SU-DHL-6 (cell line): ENCODE data around the gene NELFB.
A peak's percentile ranks its signal among the peaks of the same experiment; 100 is the strongest.

ENCODE experiments used
- H2AFZ ChIP-seq: fragments of 200-600 bp; sonication (generic); 2 replicates; pipeline ENCODE4 v1.6.1; 2014; ENCODE audit warnings: low read depth, mild to moderate bottlenecking, moderate library complexity, mixed read lengths, antibody characterized with exemption, low read length; ENCODE audit not compliant: severe bottlenecking
- H3F3A ChIP-seq: fragments of 200-600 bp; shearing (Covaris generic); 2 replicates; pipeline ENCODE4 v1.6.0; 2016; ENCODE audit warnings: antibody characterized with exemption, mild to moderate bottlenecking; ENCODE audit not compliant: insufficient read depth
- H3K27ac ChIP-seq: fragments of 200-600 bp; sonication (generic); 2 replicates; pipeline ENCODE4 v1.5.1; 2016; ENCODE audit warnings: low read depth, mild to moderate bottlenecking, low read length, moderate library complexity, mixed read lengths
- H3K27me3 ChIP-seq: fragments of 200-600 bp; sonication (generic), shearing (Covaris generic); 2 replicates; pipeline ENCODE4 v1.6.0; 2014; ENCODE audit warnings: mild to moderate bottlenecking, low read length
- H3K36me3 ChIP-seq: fragments of 200-600 bp; sonication (generic); 2 replicates; pipeline ENCODE4 v1.6.1; 2014; ENCODE audit warnings: mild to moderate bottlenecking, low read length, mixed read lengths
- H3K4me2 ChIP-seq: fragments of 300-600, 200-600 bp; shearing (Covaris generic), sonication (generic); 2 replicates; pipeline ENCODE4 v1.6.0; 2014; ENCODE audit warnings: low read length, low read depth, mild to moderate bottlenecking; ENCODE audit not compliant: poor library complexity, severe bottlenecking
- H3K4me3 ChIP-seq: fragments of 200-600 bp; sonication (generic); 2 replicates; pipeline ENCODE4 v1.5.1; 2014; ENCODE audit warnings: antibody characterized with exemption, low read length, mild to moderate bottlenecking, mixed read lengths; ENCODE audit not compliant: insufficient read depth, poor library complexity, severe bottlenecking
- H3K79me2 ChIP-seq: fragments of 200-600 bp; sonication (generic); 2 replicates; pipeline ENCODE4 v1.6.1; 2014; ENCODE audit warnings: mild to moderate bottlenecking, low read length, moderate library complexity; ENCODE audit not compliant: insufficient read depth
- H3K9ac ChIP-seq: fragments of 200-600 bp; sonication (generic); 2 replicates; pipeline ENCODE4 v1.7.0; 2014; ENCODE audit warnings: mild to moderate bottlenecking, low read length
- H3K9me2 ChIP-seq: fragments of 200-600 bp; sonication (generic); replicated peaks from 2 replicates; pipeline ENCODE4 v1.6.1; 2014; ENCODE audit warnings: low read length; ENCODE audit not compliant: insufficient read depth
- H3K9me3 ChIP-seq: fragments of 200-600 bp; sonication (generic); 2 replicates; pipeline ENCODE4 v1.6.1; 2014; ENCODE audit warnings: low read length, mixed read lengths; ENCODE audit not compliant: insufficient read depth
- H4K20me1 ChIP-seq: fragments of 200-600 bp; sonication (generic); 2 replicates; pipeline ENCODE4 v1.6.1; 2014; ENCODE audit warnings: low read depth, mild to moderate bottlenecking, antibody characterized with exemption, low read length, moderate library complexity, mixed read lengths
- CTCF ChIP-seq: fragments of 200-600 bp; sonication (generic); IDR thresholded peaks from one replicate; pipeline ENCODE4 v1.5.1; 2017; ENCODE audit warnings: antibody characterized with exemption, mild to moderate bottlenecking, low read length, moderate library complexity; ENCODE audit not compliant: insufficient read depth, poor library complexity, severe bottlenecking
- EZH2phosphoT487 ChIP-seq: fragments of 200-600 bp; sonication (generic), shearing (Covaris generic); conservative IDR thresholded peaks from 2 replicates; pipeline ENCODE4 v1.6.1; 2018; ENCODE audit warnings: mild to moderate bottlenecking, antibody characterized with exemption, low read length, moderate library complexity, mixed read lengths

NELFB gene

GRCh38 chr9:137240318-137240840, 14.7 kb upstream of the NELFB start:
- H2AFZ ChIP-seq: peak overlapping the region; percentile 86
- H3K79me2 ChIP-seq: peaks cover 15% of the 10 kb centered on the region
- peaks cover 7% of the 10 kb centered on the region; the same call in 1 of the 2 replicates for H3F3A ChIP-seq
- peak overlapping the region; percentile 83 for H3K4me2 ChIP-seq
- peak overlapping the region; percentile 95 for H3K9ac ChIP-seq
- TF ChIP-seq EZH2phosphoT487 (no peak), CTCF (no peak)
- peak overlapping the region; percentile 91 for H3K27ac ChIP-seq
- H3K36me3 ChIP-seq: peaks cover 8% of the 10 kb centered on the region; the same call in 1 of the 2 replicates
- peak overlapping the region; percentile 85 for H3K4me3 ChIP-seq
- no peaks in the 10 kb centered on the region for H3K27me3 ChIP-seq
- H3K9me2 ChIP-seq: no peaks in the 10 kb centered on the region
- no peaks in the 10 kb centered on the region for H3K9me3 ChIP-seq
- H4K20me1 ChIP-seq: peaks cover 9% of the 10 kb centered on the region; the same call in 1 of the 2 replicates

- H3K9me3 ChIP-seq: no peaks in the 10 kb centered on the region
- H3K36me3 ChIP-seq: peaks cover 8% of the 10 kb centered on the region; the same call in 1 of the 2 replicates
- H3F3A ChIP-seq: peaks cover 7% of the 10 kb centered on the region; the same call in 1 of the 2 replicates
- H3K4me2 ChIP-seq: peak within 1 kb of the TSS; percentile 83
- H3K4me3 ChIP-seq: peak within 1 kb of the TSS; percentile 93
- H3K27me3 ChIP-seq: no peaks in the 10 kb centered on the region
- H2AFZ ChIP-seq: peak within 1 kb of the TSS; percentile 86
- peaks cover 9% of the 10 kb centered on the region; the same call in 1 of the 2 replicates for H4K20me1 ChIP-seq
- peak within 1 kb of the TSS; percentile 97 for H3K9ac ChIP-seq
- H3K27ac ChIP-seq: peak within 1 kb of the TSS; percentile 91
- H3K9me2 ChIP-seq: no peaks in the 10 kb centered on the region
- peaks cover 15% of the 10 kb centered on the region for H3K79me2 ChIP-seq
- TF ChIP-seq EZH2phosphoT487 (no peak), CTCF (no peak)
These were observed 14.2 kb upstream of the NELFB start, which contains the start of gene TUBB4B for GRCh38 chr9:137240841-137241489. TUBB4B (plus strand) TSS chr9:137241287; CDS start chr9:137241361, 74 bp downstream.

- Histone ChIP-seq H2AFZ (no peak overlapping the region), H3K4me3 (peak overlapping the region; percentile 93), H3K9me3 (no peaks in the 10 kb centered on the region), H3K79me2 (peaks cover 15% of the 10 kb centered on the region), H3K27ac (peak overlapping the region; percentile 68), H3K4me2 (peak overlapping the region; percentile 64), H3F3A (peaks cover 7% of the 10 kb centered on the region; the same call in 1 of the 2 replicates), H3K9me2 (no peaks in the 10 kb centered on the region), H3K27me3 (no peaks in the 10 kb centered on the region), H3K36me3 (peaks cover 8% of the 10 kb centered on the region; the same call in 1 of the 2 replicates), H3K9ac (peak overlapping the region; percentile 97), H4K20me1 (peaks cover 9% of the 10 kb centered on the region; the same call in 1 of the 2 replicates)
- TF ChIP-seq CTCF (no peak), EZH2phosphoT487 (no peak)
These were observed 13.4 kb upstream of the NELFB start for GRCh38 chr9:137241490-137242268.
